Measurements from ENCODE around the gene L3HYPDH. TPM values are rescaled to one million over a fixed set of nuclear protein-coding genes. Genes with fewer than 3 reads are reported as not detected.

The L3HYPDH gene
- total RNA-seq, 1 donor from 2014 or later, result 57.2 TPM

DNA sequence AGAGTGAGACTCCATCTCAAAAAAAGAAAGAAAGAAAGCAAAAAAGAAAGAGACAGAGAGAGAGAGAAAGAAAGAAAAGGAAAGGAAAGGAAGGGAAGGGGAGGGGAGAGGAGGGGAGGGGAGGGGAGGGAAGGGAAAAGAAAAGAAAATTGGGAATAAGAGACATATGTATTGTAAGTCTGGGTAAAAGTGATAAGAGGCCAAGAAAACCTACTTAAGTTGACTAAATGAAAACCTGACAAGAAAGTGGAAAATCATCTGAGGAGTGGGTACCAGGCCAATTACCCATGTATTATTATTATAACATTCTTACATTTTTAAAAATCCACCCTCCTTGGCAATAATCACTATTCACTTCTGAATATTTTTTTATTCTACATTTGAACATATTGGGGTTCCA is 46.1 kb upstream of the L3HYPDH start:
- Histone ChIP-seq H3K4me1 (ENCODE audit: insufficient read depth, low read length) (peaks cover 4% of the 10 kb centered on the region), H3K27me3 (ENCODE audit: insufficient read depth, low read length) (no peaks in the 10 kb centered on the region), H3K9me3 (ENCODE audit: insufficient read depth, low read depth, low read length) (no peaks in the 10 kb centered on the region), H3K27ac (ENCODE audit: low read depth, low read length) (no peak overlapping the region), H3K9ac (ENCODE audit: low read length) (no peak overlapping the region), H3K79me2 (ENCODE audit: insufficient read depth, low read length) (no peaks in the 10 kb centered on the region), H2AFZ (ENCODE audit: low read depth, low read length) (no peak overlapping the region), H4K20me1 (ENCODE audit: insufficient read depth, low read length) (no peaks in the 10 kb centered on the region), H3K4me3 (ENCODE audit: insufficient read depth, low read depth, low read length) (no peak overlapping the region), H3K36me3 (ENCODE audit: insufficient read depth, low read length) (no peaks in the 10 kb centered on the region), H3K4me2 (ENCODE audit: low read length) (no peak overlapping the region)
- Mint-ChIP-seq H3K36me3 (ENCODE audit: low read depth, unreplicated experiment) (no peaks in the 10 kb centered on the region), H3K9me3 (ENCODE audit: unreplicated experiment) (no peaks in the 10 kb centered on the region), H3K27me3 (ENCODE audit: low read depth, unreplicated experiment) (no peaks in the 10 kb centered on the region), H3K4me3 (ENCODE audit: unreplicated experiment) (no peak overlapping the region), H3K4me1 (ENCODE audit: low read depth, unreplicated experiment) (no peaks in the 10 kb centered on the region), H3K27ac (ENCODE audit: unreplicated experiment) (no peak overlapping the region)
- FAIRE-seq, result no peak
- no peak for DNase-seq (ENCODE audit: low read depth)
- TF ChIP-seq, protein P1, sequence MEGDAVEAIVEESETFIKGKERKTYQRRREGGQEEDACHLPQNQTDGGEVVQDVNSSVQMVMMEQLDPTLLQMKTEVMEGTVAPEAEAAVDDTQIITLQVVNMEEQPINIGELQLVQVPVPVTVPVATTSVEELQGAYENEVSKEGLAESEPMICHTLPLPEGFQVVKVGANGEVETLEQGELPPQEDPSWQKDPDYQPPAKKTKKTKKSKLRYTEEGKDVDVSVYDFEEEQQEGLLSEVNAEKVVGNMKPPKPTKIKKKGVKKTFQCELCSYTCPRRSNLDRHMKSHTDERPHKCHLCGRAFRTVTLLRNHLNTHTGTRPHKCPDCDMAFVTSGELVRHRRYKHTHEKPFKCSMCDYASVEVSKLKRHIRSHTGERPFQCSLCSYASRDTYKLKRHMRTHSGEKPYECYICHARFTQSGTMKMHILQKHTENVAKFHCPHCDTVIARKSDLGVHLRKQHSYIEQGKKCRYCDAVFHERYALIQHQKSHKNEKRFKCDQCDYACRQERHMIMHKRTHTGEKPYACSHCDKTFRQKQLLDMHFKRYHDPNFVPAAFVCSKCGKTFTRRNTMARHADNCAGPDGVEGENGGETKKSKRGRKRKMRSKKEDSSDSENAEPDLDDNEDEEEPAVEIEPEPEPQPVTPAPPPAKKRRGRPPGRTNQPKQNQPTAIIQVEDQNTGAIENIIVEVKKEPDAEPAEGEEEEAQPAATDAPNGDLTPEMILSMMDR (IDR thresholded peaks at IDR 0.05; ENCODE audit: insufficient read depth, low read depth, low read length), result no peak
- TF ChIP-seq EZH2 (IDR thresholded peaks at IDR 0.05; ENCODE audit: insufficient read depth, low read length), result no peak

DNA sequence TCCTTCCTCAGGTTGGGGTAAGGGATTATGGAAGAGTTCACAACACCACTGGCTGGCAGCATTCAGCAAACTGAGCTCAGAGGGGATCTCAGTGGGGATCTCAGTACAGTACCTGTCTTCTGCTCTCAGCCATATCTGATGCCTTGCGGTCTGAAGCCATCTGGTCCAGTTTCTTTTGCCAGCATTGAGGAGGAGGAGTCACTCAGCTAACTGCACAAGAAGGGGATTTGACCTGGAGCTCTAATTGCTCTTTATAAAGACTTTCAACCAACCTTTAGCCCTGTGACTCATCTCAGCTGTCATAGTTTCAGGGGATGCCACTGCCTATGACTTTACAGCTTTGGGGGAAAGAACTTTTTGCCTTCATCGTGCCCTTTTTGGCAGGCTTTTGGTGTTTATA is 45.0 kb upstream of the L3HYPDH start:
- Histone ChIP-seq H3K4me2 (ENCODE audit: low read length) (no peak overlapping the region), H3K9ac (ENCODE audit: low read length) (no peak overlapping the region), H3K4me3 (ENCODE audit: insufficient read depth, low read depth, low read length) (no peak overlapping the region), H3K79me2 (ENCODE audit: insufficient read depth, low read length) (no peaks in the 10 kb centered on the region), H3K9me3 (ENCODE audit: insufficient read depth, low read depth, low read length) (no peaks in the 10 kb centered on the region), H2AFZ (ENCODE audit: low read depth, low read length) (no peak overlapping the region), H3K27me3 (ENCODE audit: insufficient read depth, low read length) (no peaks in the 10 kb centered on the region), H4K20me1 (ENCODE audit: insufficient read depth, low read length) (no peaks in the 10 kb centered on the region), H3K36me3 (ENCODE audit: insufficient read depth, low read length) (no peaks in the 10 kb centered on the region), H3K4me1 (ENCODE audit: insufficient read depth, low read length) (peaks cover under 1% of the 10 kb centered on the region), H3K27ac (ENCODE audit: low read depth, low read length) (no peak overlapping the region)
- H3K4me1 Mint-ChIP-seq (ENCODE audit: low read depth, unreplicated experiment), result no peaks in the 10 kb centered on the region
- no peak overlapping the region for H3K27ac Mint-ChIP-seq (ENCODE audit: unreplicated experiment)
- no peaks in the 10 kb centered on the region for H3K9me3 Mint-ChIP-seq (ENCODE audit: unreplicated experiment)
- H3K4me3 Mint-ChIP-seq (ENCODE audit: unreplicated experiment), result no peak overlapping the region
- no peaks in the 10 kb centered on the region for H3K36me3 Mint-ChIP-seq (ENCODE audit: low read depth, unreplicated experiment)
- DNase-seq (ENCODE audit: low read depth) (no peak), FAIRE-seq (no peak)
- TF ChIP-seq, protein P1 (IDR thresholded peaks at IDR 0.05; ENCODE audit: insufficient read depth, low read depth, low read length), result no peak
- TF ChIP-seq EZH2 (IDR thresholded peaks at IDR 0.05; ENCODE audit: insufficient read depth, low read length), result no peak
- no peaks in the 10 kb centered on the region for H3K27me3 Mint-ChIP-seq (ENCODE audit: low read depth, unreplicated experiment)

DNA sequence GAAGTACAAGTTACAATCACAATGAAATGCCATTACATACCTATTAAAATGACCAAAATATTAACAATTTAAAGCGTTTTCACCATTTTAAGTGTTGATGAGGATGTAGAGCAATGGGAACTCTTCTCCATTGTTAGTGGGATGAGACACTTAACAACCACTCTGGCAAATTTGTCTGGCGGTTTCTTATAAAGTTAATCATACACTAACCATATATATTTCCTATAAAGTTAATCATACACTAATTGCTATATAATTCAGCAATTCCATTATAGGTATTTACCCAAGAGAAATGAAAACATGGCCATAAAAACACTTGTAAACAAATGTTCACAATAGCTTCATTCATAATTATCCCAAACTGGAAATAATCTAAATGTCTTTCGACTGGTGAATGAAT is 36.0 kb upstream of the L3HYPDH start:
- no peak overlapping the region for H3K9ac ChIP-seq (ENCODE audit: low read length)
- no peaks in the 10 kb centered on the region for H3K4me1 ChIP-seq (ENCODE audit: insufficient read depth, low read length)
- H3K4me2 ChIP-seq (ENCODE audit: low read length), result no peak overlapping the region
- TF ChIP-seq, protein P1 (IDR thresholded peaks at IDR 0.05; ENCODE audit: insufficient read depth, low read depth, low read length), result no peak
- TF ChIP-seq EZH2 (IDR thresholded peaks at IDR 0.05; ENCODE audit: insufficient read depth, low read length), result no peak
- H3K79me2 ChIP-seq (ENCODE audit: insufficient read depth, low read length), result no peaks in the 10 kb centered on the region
- Mint-ChIP-seq H3K36me3 (ENCODE audit: low read depth, unreplicated experiment) (no peaks in the 10 kb centered on the region), H3K27ac (ENCODE audit: unreplicated experiment) (no peak overlapping the region), H3K27me3 (ENCODE audit: low read depth, unreplicated experiment) (no peaks in the 10 kb centered on the region), H3K4me3 (ENCODE audit: unreplicated experiment) (no peak overlapping the region), H3K4me1 (ENCODE audit: low read depth, unreplicated experiment) (no peaks in the 10 kb centered on the region), H3K9me3 (ENCODE audit: unreplicated experiment) (peaks cover 7% of the 10 kb centered on the region)
- H3K27me3 ChIP-seq (ENCODE audit: insufficient read depth, low read length), result no peaks in the 10 kb centered on the region
- H3K9me3 ChIP-seq (ENCODE audit: insufficient read depth, low read depth, low read length), result no peaks in the 10 kb centered on the region
- H2AFZ ChIP-seq (ENCODE audit: low read depth, low read length), result no peak overlapping the region
- DNase-seq (ENCODE audit: low read depth), result no peak
- no peak overlapping the region for H3K4me3 ChIP-seq (ENCODE audit: insufficient read depth, low read depth, low read length)
- FAIRE-seq, result no peak
- no peaks in the 10 kb centered on the region for H4K20me1 ChIP-seq (ENCODE audit: insufficient read depth, low read length)
- no peak overlapping the region for H3K27ac ChIP-seq (ENCODE audit: low read depth, low read length)
- no peaks in the 10 kb centered on the region for H3K36me3 ChIP-seq (ENCODE audit: insufficient read depth, low read length)
